Measurements from ENCODE around the gene NEUROD4.

Gene NEUROD4

DNA sequence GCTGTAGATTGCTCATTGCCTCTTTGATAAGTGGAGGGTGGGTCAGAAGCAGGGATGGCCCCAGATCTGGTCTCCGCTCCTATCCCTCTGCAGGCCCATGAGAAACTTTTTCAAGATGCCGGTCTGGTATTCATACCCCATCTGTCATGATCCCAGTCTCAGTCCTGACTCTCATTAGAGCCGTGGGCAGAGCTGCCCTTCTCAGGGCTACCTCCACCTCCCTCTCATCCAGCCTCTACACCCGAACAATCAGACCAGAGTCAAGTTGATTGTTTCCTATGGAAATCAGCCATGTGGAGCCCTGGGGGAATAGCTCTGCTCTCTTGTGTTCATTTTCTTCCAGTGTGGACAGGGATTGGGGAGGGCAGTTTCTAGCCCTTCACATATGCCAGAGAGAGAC is 45.8 kb downstream of the NEUROD4 start:
- TF ChIP-seq SIN3A (IDR thresholded peaks at IDR 0.05; ENCODE audit: borderline replicate concordance, insufficient read depth, low read length) (no peak), TAF1 (IDR thresholded peaks at IDR 0.05; ENCODE audit: borderline replicate concordance, insufficient read depth, low read length) (no peak), POLR2AphosphoS5 (IDR thresholded peaks at IDR 0.05; ENCODE audit: low read depth, low read length) (no peak), REST (IDR thresholded peaks at IDR 0.05; ENCODE audit: insufficient read depth in 1 of 2, low read depth in 2 of 2, low read length in 2 of 2) (no peak), FOXP2 (optimal IDR thresholded peaks at IDR 0.05; ENCODE audit: borderline replicate concordance, extremely low read depth, extremely low read length, insufficient read depth) (no peak)

GRCh38 chr12:55067701-55068100 is 47.9 kb downstream of the NEUROD4 start:
- TF ChIP-seq SIN3A (IDR thresholded peaks at IDR 0.05; ENCODE audit: borderline replicate concordance, insufficient read depth, low read length) = no peak
- TF ChIP-seq FOXP2 (optimal IDR thresholded peaks at IDR 0.05; ENCODE audit: borderline replicate concordance, extremely low read depth, extremely low read length, insufficient read depth) = no peak
- no peak for TF ChIP-seq REST (IDR thresholded peaks at IDR 0.05; ENCODE audit: insufficient read depth in 1 of 2, low read depth in 2 of 2, low read length in 2 of 2)
- TF ChIP-seq TAF1 (IDR thresholded peaks at IDR 0.05; ENCODE audit: borderline replicate concordance, insufficient read depth, low read length) = no peak
- no peak for TF ChIP-seq POLR2AphosphoS5 (IDR thresholded peaks at IDR 0.05; ENCODE audit: low read depth, low read length)

DNA sequence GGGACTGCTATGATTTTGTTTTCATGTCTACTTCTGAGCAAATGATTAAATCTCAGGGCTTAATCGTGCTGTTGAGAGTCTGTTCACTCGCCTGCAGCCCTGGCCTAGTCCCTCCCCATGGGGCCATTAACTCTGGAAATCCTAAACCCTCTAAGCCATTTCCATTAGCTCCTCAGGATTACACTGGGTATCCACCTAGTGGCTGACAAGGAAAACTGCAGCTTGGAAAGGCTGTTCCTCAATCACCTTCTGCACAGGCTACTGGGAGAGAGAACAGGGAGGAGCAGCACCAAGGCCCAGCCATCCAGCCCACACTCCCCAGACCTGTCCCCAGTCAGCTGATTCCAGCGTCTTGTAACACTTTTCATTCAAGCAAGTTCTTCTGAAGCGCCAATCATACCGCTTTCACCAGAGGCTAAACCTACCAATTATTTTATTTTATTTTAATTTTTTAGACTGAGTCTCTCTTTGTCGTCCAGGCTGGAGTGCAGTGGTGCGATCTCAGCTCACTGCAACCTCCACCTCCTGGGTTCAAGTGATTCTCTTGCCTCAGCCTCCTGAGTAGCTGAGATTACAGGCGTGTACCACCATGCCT is 48.7 kb downstream of the NEUROD4 start:
- TF ChIP-seq FOXP2 (optimal IDR thresholded peaks at IDR 0.05; ENCODE audit: borderline replicate concordance, extremely low read depth, extremely low read length, insufficient read depth) (no peak), POLR2AphosphoS5 (IDR thresholded peaks at IDR 0.05; ENCODE audit: low read depth, low read length) (no peak), SIN3A (IDR thresholded peaks at IDR 0.05; ENCODE audit: borderline replicate concordance, insufficient read depth, low read length) (no peak), REST (IDR thresholded peaks at IDR 0.05; ENCODE audit: insufficient read depth in 1 of 2, low read depth in 2 of 2, low read length in 2 of 2) (no peak), TAF1 (IDR thresholded peaks at IDR 0.05; ENCODE audit: borderline replicate concordance, insufficient read depth, low read length) (no peak)

DNA sequence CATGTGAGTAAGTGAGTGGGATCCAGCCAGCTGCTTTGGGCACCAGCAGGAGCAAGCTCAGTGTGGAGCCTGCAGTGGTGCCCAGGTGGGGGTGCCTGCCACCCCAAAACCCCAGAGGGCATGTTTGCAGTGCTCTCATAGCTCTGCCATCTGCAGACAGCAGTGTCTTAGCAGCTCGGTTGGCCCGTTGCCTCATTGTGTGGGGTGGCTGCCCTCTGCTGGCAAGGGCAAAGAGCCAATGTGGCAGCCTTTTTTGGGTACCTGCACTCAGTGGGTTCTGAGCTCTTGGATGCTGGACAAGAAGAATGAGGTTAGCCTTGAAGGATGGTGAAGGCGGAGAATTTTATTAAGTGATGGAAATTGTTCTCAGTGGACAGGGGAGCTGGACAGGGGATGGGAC is 52.3 kb downstream of the NEUROD4 start:
- no peak for TF ChIP-seq TAF1 (IDR thresholded peaks at IDR 0.05; ENCODE audit: borderline replicate concordance, insufficient read depth, low read length)
- no peak for TF ChIP-seq FOXP2 (optimal IDR thresholded peaks at IDR 0.05; ENCODE audit: borderline replicate concordance, extremely low read depth, extremely low read length, insufficient read depth)
- no peak for TF ChIP-seq POLR2AphosphoS5 (IDR thresholded peaks at IDR 0.05; ENCODE audit: low read depth, low read length)
- TF ChIP-seq REST (IDR thresholded peaks at IDR 0.05; ENCODE audit: insufficient read depth in 1 of 2, low read depth in 2 of 2, low read length in 2 of 2) = no peak
- TF ChIP-seq SIN3A (IDR thresholded peaks at IDR 0.05; ENCODE audit: borderline replicate concordance, insufficient read depth, low read length) = no peak

Measured in PFSK-1 (cell line).